ENCODE results near the gene ADCY9. TPM values are rescaled to one million over a fixed set of nuclear protein-coding genes. Genes with fewer than 3 reads are reported as not detected.

ADCY9 gene
- total RNA-seq, 1 donor from 2014 or later = 6.5 TPM

GRCh38 chr16:4097826-4098240 lies 18.4 kb downstream of the ADCY9 start:
- FAIRE-seq (no peak), DNase-seq (ENCODE audit: low spot score in 2 of 2) (no peak)

- DNase-seq (ENCODE audit: low spot score in 2 of 2) (no peak), FAIRE-seq (no peak)
These were observed 19.7 kb downstream of the ADCY9 start for GRCh38 chr16:4096509-4096908.

- no peak for FAIRE-seq
- DNase-seq (ENCODE audit: low spot score in 2 of 2) = no peak
These were observed 22.0 kb downstream of the ADCY9 start for GRCh38 chr16:4094127-4094773.

GRCh38 chr16:4093495-4094126 lies 22.6 kb downstream of the ADCY9 start:
- no peak for FAIRE-seq

GRCh38 chr16:4092547-4093265 lies 23.5 kb downstream of the ADCY9 start:
- DNase-seq (ENCODE audit: low spot score in 2 of 2) = no peak
- FAIRE-seq = no peak

More at GRCh38 chr16:4093495-4094126, 22.6 kb downstream of the ADCY9 start:
- no peak for DNase-seq (ENCODE audit: low spot score in 2 of 2)

- no peak for FAIRE-seq
- no peak for DNase-seq (ENCODE audit: low spot score in 2 of 2)
These were observed 24.8 kb downstream of the ADCY9 start for GRCh38 chr16:4091240-4092012.

- FAIRE-seq = no peak
- DNase-seq (ENCODE audit: low spot score in 2 of 2) = peak in 1 of 2 donors; percentile 37
These were observed 25.8 kb downstream of the ADCY9 start for GRCh38 chr16:4090351-4090851.

- FAIRE-seq (no peak), DNase-seq (ENCODE audit: low spot score in 2 of 2) (no peak)
These were observed 26.4 kb downstream of the ADCY9 start for GRCh38 chr16:4089811-4090301.

- no peak for DNase-seq (ENCODE audit: low spot score in 2 of 2)
- FAIRE-seq = no peak
These were observed 26.9 kb downstream of the ADCY9 start for GRCh38 chr16:4089251-4089810.

GRCh38 chr16:4087990-4088577 lies 28.2 kb downstream of the ADCY9 start:
- DNase-seq (ENCODE audit: low spot score in 2 of 2) (no peak), FAIRE-seq (no peak)

GRCh38 chr16:4087099-4087885 lies 28.9 kb downstream of the ADCY9 start:
- FAIRE-seq (no peak), DNase-seq (ENCODE audit: low spot score in 2 of 2) (no peak)

GRCh38 chr16:4086153-4086552 lies 30.1 kb downstream of the ADCY9 start:
- FAIRE-seq (no peak), DNase-seq (ENCODE audit: low spot score in 2 of 2) (no peak)

- DNase-seq (ENCODE audit: low spot score in 2 of 2) (no peak), FAIRE-seq (no peak)
These were observed 30.8 kb downstream of the ADCY9 start for GRCh38 chr16:4085405-4085970.

GRCh38 chr16:4083347-4083870 lies 32.8 kb downstream of the ADCY9 start:
- FAIRE-seq = no peak
- no peak for DNase-seq (ENCODE audit: low spot score in 2 of 2)

- DNase-seq (ENCODE audit: low spot score in 2 of 2) (no peak), FAIRE-seq (no peak)
These were observed 33.7 kb downstream of the ADCY9 start for GRCh38 chr16:4082474-4083044.

- FAIRE-seq = no peak
- DNase-seq (ENCODE audit: low spot score in 2 of 2) = peak in 1 of 2 donors; percentile 35
These were observed 34.7 kb downstream of the ADCY9 start for GRCh38 chr16:4081521-4082021.

GRCh38 chr16:4081047-4081446 lies 35.2 kb downstream of the ADCY9 start:
- no peak for FAIRE-seq

GRCh38 chr16:4077174-4077649 lies 39.0 kb downstream of the ADCY9 start:
- no peak for DNase-seq (ENCODE audit: low spot score in 2 of 2)
- no peak for FAIRE-seq

More at GRCh38 chr16:4081047-4081446, 35.2 kb downstream of the ADCY9 start:
- no peak for DNase-seq (ENCODE audit: low spot score in 2 of 2)
